NT2/D1 (cell line): ENCODE results near the gene LRRC41.
"Not testable (repeated sequence)": the region's sequence is repeated elsewhere in the genome, so short reads cannot be mapped to it uniquely, and the experiment has no call there.

Source experiments
- DNase-seq: peaks from one replicate; pipeline ENCODE4 v3.0.0-alpha.2; 2011; ENCODE audit warnings: low read depth, low spot score
- H3K27me3 ChIP-seq: 2 replicates; pipeline ENCODE4 v1.6.0; 2011; ENCODE audit warnings: mild to moderate bottlenecking; ENCODE audit not compliant: insufficient read length, insufficient read depth
- H3K36me3 ChIP-seq: 2 replicates; pipeline ENCODE4 v1.6.1; 2011; ENCODE audit warnings: mild to moderate bottlenecking, low read length, mixed read lengths; ENCODE audit not compliant: insufficient read depth, insufficient read length
- H3K4me1 ChIP-seq: 2 replicates; pipeline ENCODE4 v1.5.1; 2011; ENCODE audit not compliant: insufficient read depth, insufficient read length
- H3K4me3 ChIP-seq: 2 replicates; pipeline ENCODE4 v1.5.1; 2011; ENCODE audit warnings: low read depth; ENCODE audit not compliant: insufficient read length
- H3K9ac ChIP-seq: 2 replicates; pipeline ENCODE4 v1.6.0; 2011; ENCODE audit warnings: low read depth; ENCODE audit not compliant: insufficient read length
- H3K9me3 ChIP-seq: 2 replicates; pipeline ENCODE4 v1.5.1; 2011; ENCODE audit warnings: mild to moderate bottlenecking, low read length; ENCODE audit not compliant: insufficient read depth
- SUZ12 ChIP-seq: IDR thresholded peaks from 2 replicates; pipeline ENCODE4 v1.6.1; 2011; ENCODE audit not compliant: insufficient read length, insufficient read depth; ENCODE audit errors: extremely low read depth
- YY1 ChIP-seq: IDR thresholded peaks from 2 replicates; pipeline ENCODE4 v1.6.1; 2011; ENCODE audit not compliant: insufficient read length, insufficient read depth
- ZNF274 ChIP-seq: IDR thresholded peaks from 2 replicates; pipeline ENCODE4 v1.6.1; 2011; ENCODE audit warnings: mild to moderate bottlenecking, low read depth, low read length

Gene LRRC41

DNA sequence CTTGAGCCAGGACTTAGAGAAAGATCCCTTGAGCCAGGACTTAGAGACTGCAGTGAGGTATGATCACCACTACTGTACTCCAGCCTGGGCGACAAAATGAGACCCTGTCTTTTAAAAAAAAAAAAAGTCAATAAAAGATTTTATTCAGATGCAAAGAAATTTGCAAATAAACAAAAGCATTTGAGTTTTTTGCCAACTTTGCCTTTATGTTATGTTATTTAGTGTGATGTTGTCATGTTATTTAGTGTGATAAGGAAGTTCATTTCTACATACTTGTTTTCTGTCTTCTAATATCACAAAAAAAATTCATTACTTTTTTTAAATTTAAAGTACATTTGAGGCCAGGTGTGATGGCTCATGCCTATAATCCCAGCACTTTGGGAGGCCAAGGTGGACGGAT lies 46.9 kb downstream of the LRRC41 start:
- H3K4me1 ChIP-seq = no peaks in the 10 kb centered on the region
- H3K9me3 ChIP-seq = no peaks in the 10 kb centered on the region
- no peak for DNase-seq
- no peak overlapping the region for H3K4me3 ChIP-seq
- TF ChIP-seq YY1 (no peak), ZNF274 (no peak), SUZ12 (no peak)
- no peaks in the 10 kb centered on the region for H3K27me3 ChIP-seq
- H3K9ac ChIP-seq = no peak overlapping the region
- H3K36me3 ChIP-seq = peaks cover 89% of the 10 kb centered on the region

DNA sequence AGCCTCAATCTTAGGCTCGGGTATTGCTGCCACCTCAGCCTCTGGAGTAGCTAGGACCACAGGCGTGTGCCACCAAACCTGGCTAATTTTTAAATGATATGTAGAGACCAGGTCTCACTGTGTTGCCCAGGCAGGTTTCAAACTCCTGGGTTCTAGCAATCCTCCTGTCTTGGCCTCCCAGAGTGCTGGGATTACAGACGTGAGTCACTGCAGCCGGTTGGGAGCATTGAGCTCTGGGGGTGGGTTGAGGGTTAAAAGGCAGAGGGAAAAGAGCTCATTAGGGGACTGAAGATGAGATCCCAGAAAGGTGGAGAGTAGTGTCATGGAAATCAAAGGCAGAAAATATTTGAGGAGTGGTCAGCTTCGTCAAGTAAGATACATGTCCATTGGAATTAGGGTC lies 48.7 kb downstream of the LRRC41 start:
- peaks cover 88% of the 10 kb centered on the region for H3K36me3 ChIP-seq
- H3K9me3 ChIP-seq = no peaks in the 10 kb centered on the region
- H3K4me1 ChIP-seq = peaks cover 3% of the 10 kb centered on the region
- H3K4me3 ChIP-seq = no peak overlapping the region
- no peak overlapping the region for H3K9ac ChIP-seq
- H3K27me3 ChIP-seq = no peaks in the 10 kb centered on the region
- no peak for TF ChIP-seq SUZ12
- TF ChIP-seq YY1 = no peak
- no peak for TF ChIP-seq ZNF274
- DNase-seq = no peak

DNA sequence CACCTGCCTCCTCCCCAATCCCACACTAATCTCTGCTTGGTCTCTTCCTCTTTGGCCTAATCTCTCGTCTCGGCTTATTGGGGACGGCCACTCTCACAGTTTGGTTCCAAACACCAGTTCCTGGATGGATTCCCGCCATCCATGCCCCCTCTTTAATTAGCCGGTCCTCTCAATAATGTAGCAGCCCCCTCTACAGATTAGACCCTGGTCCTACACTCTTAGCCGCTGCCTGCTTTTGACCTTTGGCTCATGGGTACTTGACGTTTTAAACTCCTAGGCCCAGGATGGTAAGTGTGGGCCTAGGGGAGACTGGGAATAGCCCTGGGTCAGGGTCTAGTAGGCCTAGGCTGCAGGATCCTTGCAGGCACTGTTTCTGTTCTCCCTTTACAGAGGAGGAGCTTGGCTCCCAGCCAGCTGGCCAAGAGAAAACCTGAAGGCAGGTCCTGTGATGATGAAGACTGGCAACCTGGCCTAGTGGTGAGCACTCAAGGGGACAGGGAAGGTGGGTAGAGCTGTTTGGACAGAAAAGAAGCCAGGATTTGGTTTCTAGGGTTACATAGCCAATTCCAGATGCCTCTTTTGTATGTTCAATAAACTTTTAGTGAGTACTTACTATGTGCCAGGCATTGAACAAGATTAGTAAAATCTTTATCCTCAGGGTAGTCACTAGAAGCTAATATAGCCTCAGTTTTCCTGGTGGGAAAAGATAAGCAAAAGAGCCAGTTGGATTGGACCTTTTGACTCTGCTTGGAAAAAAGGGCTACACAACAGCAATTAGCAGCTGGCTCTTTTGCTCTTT lies 55.1 kb downstream of the LRRC41 start:
- no peaks in the 10 kb centered on the region for H3K9me3 ChIP-seq
- H3K36me3 ChIP-seq = peaks cover 49% of the 10 kb centered on the region
- peak overlapping the region; percentile 93 for H3K4me3 ChIP-seq
- no peaks in the 10 kb centered on the region for H3K27me3 ChIP-seq
- peaks cover 14% of the 10 kb centered on the region for H3K4me1 ChIP-seq
- TF ChIP-seq SUZ12 (no peak), YY1 (no peak), ZNF274 (no peak)
- DNase-seq = peak; percentile 75
- H3K9ac ChIP-seq = peak overlapping the region; percentile 98

DNA sequence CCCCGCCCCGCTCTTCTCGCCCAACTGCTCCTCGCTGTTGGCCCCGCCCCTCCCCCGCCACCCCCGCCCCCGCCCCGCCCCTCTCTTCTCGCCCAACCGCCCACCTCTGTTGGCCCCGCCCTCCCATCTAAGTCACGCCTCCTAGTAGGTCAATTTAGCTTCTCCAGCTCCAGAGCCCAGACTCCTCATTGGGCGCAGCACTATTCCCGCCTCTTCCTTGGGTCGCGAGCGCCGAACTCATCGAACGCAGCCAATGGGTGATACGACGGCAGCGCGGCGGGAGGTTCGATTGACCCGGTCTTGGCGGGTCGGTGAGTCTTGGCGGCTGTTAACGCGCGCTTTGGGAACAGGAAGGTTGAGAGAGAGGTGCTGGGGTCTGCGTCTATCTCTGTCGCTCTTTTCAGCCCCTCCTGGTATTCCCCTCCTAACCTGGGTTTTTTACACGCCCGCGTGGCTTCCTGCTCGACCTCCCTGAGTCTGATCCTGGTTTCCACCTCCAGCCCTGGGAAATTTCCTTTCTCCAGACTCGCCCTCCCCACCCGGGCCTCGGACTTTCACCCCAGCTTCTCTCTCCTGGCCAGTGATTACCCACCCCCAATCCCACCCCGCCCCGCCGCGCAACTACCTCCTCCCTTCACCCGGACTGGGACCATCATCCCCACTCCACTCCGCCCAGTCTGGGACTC lies 55.8 kb downstream of the LRRC41 start, which contains the start of gene RAD54L:
RAD54L (plus strand) TSS at position 328 of the 686 bp plus-strand sequence. CDS start 643 bp downstream, outside the sequence.
- peaks cover 42% of the 10 kb centered on the region for H3K36me3 ChIP-seq
- TF ChIP-seq ZNF274 = no peak
- TF ChIP-seq YY1 = no peak
- TF ChIP-seq SUZ12 = no peak
- H3K4me1 ChIP-seq = peaks cover 14% of the 10 kb centered on the region
- H3K4me3 ChIP-seq = peak within 1 kb of the TSS; percentile 93
- no peaks in the 10 kb centered on the region for H3K27me3 ChIP-seq
- no peaks in the 10 kb centered on the region for H3K9me3 ChIP-seq
- peak; percentile 100 for DNase-seq
- H3K9ac ChIP-seq = peak within 1 kb of the TSS; percentile 98

DNA sequence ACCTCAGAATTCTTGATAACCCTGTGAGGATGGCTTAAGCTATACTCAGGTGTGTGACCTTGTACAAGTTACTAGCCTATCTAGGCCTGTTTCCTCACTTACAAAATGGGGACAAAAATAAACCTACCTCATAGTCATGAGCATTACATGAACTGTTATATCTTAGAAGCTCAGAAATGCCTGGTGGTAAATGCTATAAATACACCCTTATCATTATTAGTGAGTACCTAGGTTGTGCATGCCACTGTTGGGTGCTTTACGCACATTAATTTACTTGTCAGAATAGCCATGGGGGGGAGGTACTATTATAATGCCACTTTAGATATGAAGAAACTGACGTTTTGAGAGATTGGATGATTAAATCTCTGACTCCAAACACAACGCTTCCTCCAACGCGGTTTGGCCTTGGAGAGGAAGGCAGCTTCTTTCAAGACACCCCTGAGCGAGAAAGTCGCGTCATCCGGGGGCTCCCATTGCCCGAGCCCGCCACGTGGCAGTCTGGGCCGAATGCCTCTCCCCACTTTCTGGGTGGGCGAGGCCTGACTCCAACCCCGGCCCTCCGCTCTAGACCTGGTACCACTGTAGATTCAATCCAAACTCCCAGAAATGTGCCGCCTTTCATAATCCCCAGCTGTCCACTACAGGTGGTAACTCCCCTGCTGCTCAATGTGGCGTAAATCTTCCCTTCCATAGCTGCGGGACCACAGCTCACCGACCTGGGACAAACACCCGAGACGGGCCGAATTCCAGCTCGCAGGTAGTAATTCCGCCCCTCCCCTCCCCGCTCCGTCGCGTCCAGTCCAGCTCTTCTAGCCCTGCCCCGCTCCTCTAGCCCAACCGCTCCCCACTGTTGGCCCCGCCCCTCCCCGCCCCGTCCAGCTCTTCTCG lies 56.6 kb downstream of the LRRC41 start:
- TF ChIP-seq YY1 = no peak
- Histone ChIP-seq H3K9ac (peak overlapping the region; percentile 93), H3K4me3 (peak overlapping the region; percentile 82), H3K36me3 (peaks cover 34% of the 10 kb centered on the region), H3K4me1 (peaks cover 14% of the 10 kb centered on the region), H3K9me3 (no peaks in the 10 kb centered on the region), H3K27me3 (no peaks in the 10 kb centered on the region)
- DNase-seq = no peak

DNA sequence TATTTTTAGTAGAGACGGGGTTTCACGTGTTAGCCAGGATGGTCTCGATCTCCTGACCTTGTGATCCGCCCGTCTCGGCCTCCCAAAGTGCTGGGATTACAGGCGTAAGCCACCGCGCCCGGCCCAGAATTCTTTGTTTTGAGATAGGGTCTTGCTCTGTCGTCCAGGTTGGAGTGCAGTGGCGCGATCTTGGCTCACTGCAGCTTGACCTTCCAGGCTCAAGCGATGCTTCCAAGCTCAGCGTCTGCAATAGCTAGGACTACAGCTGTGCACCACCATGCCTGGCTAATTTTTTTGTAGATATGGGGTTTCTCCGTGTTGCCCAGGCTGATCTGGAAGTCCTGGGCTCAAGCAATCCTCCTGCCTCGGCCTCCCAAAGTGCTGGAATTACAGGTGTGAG lies 57.3 kb downstream of the LRRC41 start:
- not testable (repeated sequence) for H3K4me3 ChIP-seq, H3K9me3 ChIP-seq, DNase-seq, H3K27me3 ChIP-seq
- Histone ChIP-seq H3K4me1 (peaks cover 14% of the 10 kb centered on the region), H3K9ac (peak overlapping the region; percentile 93), H3K36me3 (peaks cover 28% of the 10 kb centered on the region)
